ENCODE results near the gene NDUFB5.

The NDUFB5 gene

DNA sequence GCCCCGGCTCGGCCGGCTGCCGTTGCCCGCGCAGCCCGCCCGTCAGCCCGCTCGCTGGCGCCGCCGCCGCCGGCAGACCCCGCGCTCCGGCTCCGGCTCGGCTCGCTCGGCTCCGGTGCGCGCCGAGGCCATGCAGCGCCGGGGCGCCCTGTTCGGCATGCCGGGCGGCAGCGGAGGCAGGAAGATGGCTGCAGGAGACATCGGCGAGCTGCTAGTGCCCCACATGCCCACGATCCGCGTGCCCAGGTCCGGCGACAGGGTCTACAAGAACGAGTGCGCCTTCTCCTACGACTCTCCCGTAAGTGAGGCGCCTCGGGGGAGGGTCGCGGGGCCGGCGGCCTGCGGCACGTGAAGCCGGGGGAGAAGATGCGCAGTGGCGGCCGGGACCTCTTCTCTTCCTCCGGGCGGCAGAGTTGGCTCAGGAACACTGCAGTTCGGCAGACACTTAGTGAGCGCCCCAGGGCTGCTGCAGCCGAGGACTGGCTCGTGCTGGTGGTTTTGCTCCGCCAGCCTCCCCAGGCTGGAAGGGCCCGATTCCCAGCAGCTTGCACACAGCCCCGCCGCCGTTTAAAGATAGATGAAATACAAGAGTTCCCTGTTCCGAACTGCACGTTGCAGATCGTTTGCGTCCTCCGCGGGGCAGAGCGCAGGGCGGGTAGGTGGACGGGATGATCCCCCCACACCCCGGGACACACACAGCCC lies 48.7 kb downstream of the NDUFB5 start:
- no peak for TF ChIP-seq ZNF274 (IDR thresholded peaks at IDR 0.05; ENCODE audit: low read depth, low read length)
- peak overlapping the region; percentile 90 for H3K4me3 ChIP-seq (ENCODE audit: low read length)

GRCh38 chr3:179655236-179655635 lies 50.6 kb downstream of the NDUFB5 start:
- TF ChIP-seq ZNF274 (IDR thresholded peaks at IDR 0.05; ENCODE audit: low read depth, low read length), result no peak
- no peak overlapping the region for H3K4me3 ChIP-seq (ENCODE audit: low read length)

GRCh38 chr3:179658606-179659005 lies 54.0 kb downstream of the NDUFB5 start:
- no peak overlapping the region for H3K4me3 ChIP-seq (ENCODE audit: low read length)
- TF ChIP-seq ZNF274 (IDR thresholded peaks at IDR 0.05; ENCODE audit: low read depth, low read length), result no peak

DNA sequence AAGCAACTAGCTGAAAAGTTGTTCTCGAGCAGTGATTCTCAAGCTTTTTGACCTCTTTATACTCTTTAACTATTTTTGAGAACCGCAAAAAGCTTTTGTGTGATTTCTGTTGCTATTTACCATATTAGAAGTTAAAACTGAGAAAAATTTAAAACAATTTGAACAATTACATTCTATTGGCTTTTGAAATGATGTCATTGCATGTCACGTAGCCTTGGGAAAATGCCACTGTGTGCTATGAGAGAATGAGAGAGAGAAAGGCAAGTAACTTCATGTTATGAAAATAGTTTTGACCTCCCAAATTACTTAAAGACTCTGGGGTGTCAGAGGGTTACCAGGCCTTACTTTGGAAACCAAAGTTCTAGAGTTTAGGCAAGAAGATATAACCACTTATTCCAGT lies 56.3 kb downstream of the NDUFB5 start:
- H3K4me3 ChIP-seq (ENCODE audit: low read length), result no peak overlapping the region
- no peak for TF ChIP-seq ZNF274 (IDR thresholded peaks at IDR 0.05; ENCODE audit: low read depth, low read length)

GRCh38 chr3:179661777-179662176 lies 57.2 kb downstream of the NDUFB5 start:
- H3K4me3 ChIP-seq (ENCODE audit: low read length), result no peak overlapping the region
- no peak for TF ChIP-seq ZNF274 (IDR thresholded peaks at IDR 0.05; ENCODE audit: low read depth, low read length)

GRCh38 chr3:179663093-179663492 lies 58.5 kb downstream of the NDUFB5 start:
- H3K4me3 ChIP-seq (ENCODE audit: low read length), result no peak overlapping the region
- TF ChIP-seq ZNF274 (IDR thresholded peaks at IDR 0.05; ENCODE audit: low read depth, low read length), result no peak

DNA sequence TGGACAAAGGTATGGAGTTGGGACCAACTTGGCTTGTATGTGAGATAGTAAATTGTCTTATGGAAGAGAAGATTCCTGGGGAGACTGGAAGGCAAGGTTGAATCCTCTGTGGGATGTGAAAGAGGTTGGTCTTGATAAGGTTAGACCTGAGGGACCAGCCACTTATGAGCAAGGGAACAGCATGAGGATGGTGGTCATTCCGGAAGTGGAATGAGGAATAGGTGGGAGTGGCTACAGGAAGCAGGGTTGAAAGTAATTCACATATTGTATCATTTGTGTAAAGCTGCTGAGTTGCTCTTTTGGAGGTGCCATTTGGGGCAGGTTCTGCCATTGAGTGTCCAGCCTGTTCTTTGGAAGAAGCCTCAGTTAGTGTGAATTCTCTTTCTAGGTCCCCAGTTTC lies 61.4 kb downstream of the NDUFB5 start:
- TF ChIP-seq ZNF274 (IDR thresholded peaks at IDR 0.05; ENCODE audit: low read depth, low read length), result no peak
- H3K4me3 ChIP-seq (ENCODE audit: low read length), result no peak overlapping the region

- no peak overlapping the region for H3K4me3 ChIP-seq (ENCODE audit: low read length)
Observed at GRCh38 chr3:179666436-179667035, 61.9 kb downstream of the NDUFB5 start.

GRCh38 chr3:179668429-179668828 lies 63.8 kb downstream of the NDUFB5 start:
- TF ChIP-seq ZNF274 (IDR thresholded peaks at IDR 0.05; ENCODE audit: low read depth, low read length), result no peak

More at GRCh38 chr3:179666436-179667035, 61.9 kb downstream of the NDUFB5 start:
- TF ChIP-seq ZNF274 (IDR thresholded peaks at IDR 0.05; ENCODE audit: low read depth, low read length), result no peak

DNA sequence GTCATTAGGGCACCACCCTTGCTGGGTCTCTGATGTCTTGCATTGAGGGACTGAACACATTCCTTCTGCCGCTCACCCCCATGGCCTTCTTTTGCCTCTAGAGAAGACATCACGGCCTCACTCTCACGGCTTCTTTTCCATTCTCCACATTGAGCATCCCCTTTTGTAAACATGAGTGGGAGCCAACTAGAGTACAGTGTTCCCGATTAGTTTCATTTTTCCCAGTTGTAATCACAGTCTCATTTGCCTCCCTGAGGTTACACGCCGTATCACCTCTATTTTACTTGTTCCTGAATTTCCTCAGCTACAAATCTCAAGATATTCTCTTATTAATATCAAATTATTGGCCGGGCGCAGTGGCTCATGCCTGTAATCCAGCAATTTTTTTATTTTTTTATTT lies 65.7 kb downstream of the NDUFB5 start:
- TF ChIP-seq ZNF274 (IDR thresholded peaks at IDR 0.05; ENCODE audit: low read depth, low read length), result no peak
- H3K4me3 ChIP-seq (ENCODE audit: low read length), result no peak overlapping the region

More at GRCh38 chr3:179668429-179668828, 63.8 kb downstream of the NDUFB5 start:
- H3K4me3 ChIP-seq (ENCODE audit: low read length), result no peak overlapping the region

- TF ChIP-seq ZNF274 (IDR thresholded peaks at IDR 0.05; ENCODE audit: low read depth, low read length), result no peak
- no peak overlapping the region for H3K4me3 ChIP-seq (ENCODE audit: low read length)
Observed at GRCh38 chr3:179671309-179671708, 66.7 kb downstream of the NDUFB5 start.

GRCh38 chr3:179671747-179672242 lies 67.2 kb downstream of the NDUFB5 start:
- no peak for TF ChIP-seq ZNF274 (IDR thresholded peaks at IDR 0.05; ENCODE audit: low read depth, low read length)
- no peak overlapping the region for H3K4me3 ChIP-seq (ENCODE audit: low read length)

- no peak for TF ChIP-seq ZNF274 (IDR thresholded peaks at IDR 0.05; ENCODE audit: low read depth, low read length)
- H3K4me3 ChIP-seq (ENCODE audit: low read length), result no peak overlapping the region
Observed at GRCh38 chr3:179672918-179673317, 68.3 kb downstream of the NDUFB5 start.

- TF ChIP-seq ZNF274 (IDR thresholded peaks at IDR 0.05; ENCODE audit: low read depth, low read length), result no peak
- no peak overlapping the region for H3K4me3 ChIP-seq (ENCODE audit: low read length)
Observed at GRCh38 chr3:179673523-179673922, 68.9 kb downstream of the NDUFB5 start.

DNA sequence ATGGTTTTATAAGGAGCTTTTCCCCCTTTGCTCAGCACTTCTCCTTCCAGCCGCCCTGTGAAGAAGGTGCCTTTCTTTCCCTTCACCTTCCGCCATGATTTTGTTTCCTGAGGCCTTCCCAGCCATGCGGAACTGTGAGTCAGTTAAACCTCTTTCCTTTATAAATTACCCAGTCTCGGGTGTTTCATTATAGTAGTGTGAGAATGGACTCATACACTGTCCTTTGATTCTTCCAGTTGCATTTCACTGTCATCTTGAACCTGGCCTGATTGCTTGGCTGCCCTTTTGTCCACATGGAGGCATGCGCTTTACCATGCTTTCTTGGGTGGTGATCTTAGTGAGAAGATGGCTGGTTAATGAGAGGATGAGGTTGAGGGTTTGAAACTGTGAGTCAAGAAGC lies 71.5 kb downstream of the NDUFB5 start:
- H3K4me3 ChIP-seq (ENCODE audit: low read length), result no peak overlapping the region
- TF ChIP-seq ZNF274 (IDR thresholded peaks at IDR 0.05; ENCODE audit: low read depth, low read length), result no peak

Data from GM08714 (cell line).